HG03565 (cell line): Measurements from ENCODE around the gene NDUFA11.

Source experiments
- ATAC-seq: cut with Tn5 transposase; IDR thresholded peaks from one replicate; pipeline ENCODE4 v1.9.1; 2021; ENCODE audit warnings: mild to moderate bottlenecking, moderate library complexity; ENCODE audit not compliant: unreplicated experiment

Gene NDUFA11

GRCh38 chr19:5910638-5910907 lies 7.0 kb upstream of the NDUFA11 start:
- ATAC-seq, result no peak

DNA sequence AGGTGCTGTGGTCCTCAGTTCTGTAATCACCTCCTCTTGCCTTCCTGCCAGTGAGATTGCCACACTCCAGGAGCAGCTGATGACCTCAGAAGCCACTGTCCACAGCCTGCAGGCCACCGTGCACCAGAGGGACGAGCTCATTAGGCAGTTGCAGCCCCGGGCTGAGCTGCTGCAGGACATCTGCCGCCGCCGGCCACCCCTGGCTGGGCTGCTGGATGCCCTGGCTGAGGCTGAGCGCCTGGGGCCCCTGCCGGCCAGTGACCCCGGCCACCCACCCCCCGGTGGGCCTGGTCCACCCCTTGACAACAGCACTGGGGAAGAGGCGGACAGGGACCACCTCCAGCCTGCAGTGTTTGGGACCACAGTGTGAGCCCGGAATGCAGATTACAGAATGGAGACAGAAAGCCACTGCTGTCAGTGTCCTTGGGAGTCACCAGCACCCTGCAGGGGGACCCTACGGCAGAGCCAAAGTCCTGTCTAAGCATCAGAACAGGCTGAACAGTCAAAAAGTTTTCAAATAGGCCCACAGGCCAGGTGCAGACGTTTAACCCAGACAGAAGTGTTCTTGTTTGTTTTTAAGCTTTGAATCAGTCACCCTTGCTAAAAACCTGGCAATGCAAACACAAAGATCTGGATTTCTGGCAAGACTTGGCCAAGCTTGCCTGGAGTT lies 5.3 kb upstream of the NDUFA11 start:
- no peak for ATAC-seq

DNA sequence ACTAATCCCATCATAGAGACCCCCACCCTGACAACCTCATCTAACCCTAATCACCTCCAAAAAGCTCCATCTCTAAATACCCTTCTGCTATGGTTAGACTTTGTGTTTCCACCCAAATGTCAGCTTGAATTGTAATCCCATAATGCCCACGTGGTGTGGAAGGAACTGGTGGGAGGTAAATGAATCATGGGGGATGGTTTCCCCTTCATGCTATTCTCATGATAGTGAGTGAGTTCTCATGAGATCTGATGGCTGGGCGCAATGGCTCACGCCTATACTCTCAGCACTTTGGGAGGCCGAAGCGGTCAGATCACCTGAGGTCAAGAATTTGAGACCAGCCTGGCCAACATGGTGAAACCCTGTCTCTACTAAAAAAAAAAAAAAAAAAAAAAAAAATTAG lies 3.7 kb upstream of the NDUFA11 start:
- ATAC-seq, result no peak

DNA sequence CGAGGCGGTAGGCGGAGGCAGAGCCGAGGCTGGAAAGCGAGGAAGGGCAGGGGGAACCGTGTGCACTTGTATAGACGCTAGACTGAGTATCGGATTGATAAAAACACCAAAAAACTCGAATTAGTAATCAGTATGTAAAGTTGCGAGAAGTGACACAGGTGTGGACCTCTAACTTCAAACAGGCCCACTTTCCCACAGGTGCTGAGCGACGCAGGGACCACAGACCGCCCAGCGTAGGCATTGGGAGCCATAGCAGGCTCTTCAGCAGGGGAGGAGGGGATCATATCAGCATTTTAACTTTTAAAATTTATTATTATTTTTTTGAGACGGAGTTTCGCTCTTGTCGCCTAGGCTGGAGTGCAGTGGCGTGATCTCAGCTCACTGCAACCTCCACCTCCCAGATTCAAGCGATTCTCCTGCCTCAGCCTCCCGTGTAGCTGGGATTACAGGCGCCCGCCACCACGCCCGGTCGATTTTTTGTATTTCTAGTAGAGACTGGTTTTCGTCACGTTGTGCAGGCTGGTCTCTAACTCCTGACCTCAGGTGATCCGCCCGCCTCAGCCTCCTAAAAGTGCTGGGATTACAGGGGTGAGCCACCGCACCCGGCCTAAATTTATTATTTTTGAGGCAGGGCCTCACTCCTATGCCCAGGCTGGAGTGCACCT lies 1.7 kb upstream of the NDUFA11 start:
- ATAC-seq, result no peak

DNA sequence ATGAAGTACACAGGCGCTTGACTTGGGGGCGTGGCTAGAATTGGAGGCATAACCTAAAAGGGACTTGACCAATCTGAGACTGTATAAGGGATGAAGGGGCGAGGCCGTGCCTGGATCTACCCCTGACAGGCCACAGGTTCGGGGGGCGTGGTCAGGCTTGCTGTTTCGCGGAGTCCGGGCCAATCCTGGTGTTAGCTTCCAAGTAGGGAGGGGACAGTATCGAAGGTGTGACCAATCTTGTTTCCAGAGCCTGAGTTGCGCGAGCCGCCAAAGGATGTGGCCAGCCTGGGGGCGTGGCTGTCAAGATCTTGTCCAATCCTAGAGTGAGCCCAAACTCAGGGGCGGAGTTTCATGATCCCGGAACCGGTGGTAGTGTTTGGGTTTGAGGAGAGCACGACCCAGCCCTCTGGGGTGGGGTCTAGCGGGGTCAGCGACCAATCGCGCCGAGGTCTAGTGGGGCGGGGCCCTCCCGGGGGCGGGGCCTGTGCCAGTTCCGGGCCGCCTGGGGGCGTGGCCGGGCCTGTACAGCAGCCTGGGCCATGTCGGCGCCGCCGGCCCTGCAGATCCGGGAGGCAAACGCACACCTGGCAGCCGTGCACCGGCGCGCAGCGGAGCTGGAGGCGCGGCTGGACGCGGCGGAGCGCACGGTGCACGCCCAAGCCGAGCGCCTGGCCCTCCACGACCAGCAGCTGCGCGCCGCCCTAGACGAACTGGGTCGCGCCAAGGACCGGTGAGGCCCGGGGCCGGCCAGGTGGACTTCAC lies 943 bp upstream of the NDUFA11 start, which contains the start of gene VMAC:
Gene VMAC (plus strand): TSS at position 521 of the 762 bp plus-strand sequence. CDS start 19 bp downstream, at position 540.
- peak; percentile 74 for ATAC-seq

DNA sequence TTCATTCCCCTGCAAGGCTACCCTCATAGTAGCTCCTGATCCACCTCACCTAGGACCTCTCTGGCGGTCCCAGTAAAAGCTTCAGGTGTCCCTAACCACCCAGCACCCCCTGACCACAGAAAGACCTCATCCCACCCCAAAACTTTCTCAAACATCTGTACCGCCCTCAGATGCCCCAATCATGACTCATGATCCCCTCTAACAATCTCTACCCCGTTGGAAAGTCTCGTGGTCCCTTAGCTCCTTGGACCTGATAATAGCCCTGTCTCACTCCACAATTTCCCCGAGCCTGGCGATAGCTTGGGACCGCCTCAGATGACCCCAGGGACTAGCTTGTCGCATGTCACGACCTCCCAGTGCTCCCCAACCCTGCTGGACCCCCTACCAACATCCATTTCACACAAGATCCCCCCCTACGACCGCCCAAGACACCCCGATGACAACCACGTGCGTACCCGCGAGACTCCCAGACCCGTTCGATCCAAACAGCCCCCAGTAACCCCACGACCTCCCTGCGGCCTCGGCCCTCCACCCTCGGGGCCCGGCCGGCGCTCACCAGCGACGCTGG lies 450 bp downstream of the NDUFA11 start:
- no peak for ATAC-seq

DNA sequence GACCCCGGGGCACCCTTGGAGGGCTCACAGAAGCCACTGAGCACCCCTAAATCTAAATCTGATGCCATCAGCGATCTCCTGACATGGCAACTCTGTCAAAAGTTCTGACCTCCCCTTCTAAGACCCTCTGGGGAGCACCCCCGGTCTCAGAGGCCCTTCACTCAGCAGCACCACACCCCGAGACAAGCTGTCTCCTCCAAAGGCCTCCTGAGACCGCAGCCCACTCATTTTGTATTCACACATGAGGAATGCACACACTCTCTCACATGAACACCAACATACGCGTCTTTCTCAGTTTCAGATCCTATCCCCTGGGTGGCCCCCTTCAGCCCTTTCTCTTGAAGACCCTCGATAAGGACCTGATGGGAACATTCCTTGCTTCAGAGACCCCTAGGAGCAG lies 2.6 kb downstream of the NDUFA11 start:
- no peak for ATAC-seq

GRCh38 chr19:5899728-5900526 lies 3.7 kb downstream of the NDUFA11 start:
- no peak for ATAC-seq

GRCh38 chr19:5897189-5897969 lies 6.2 kb downstream of the NDUFA11 start:
- no peak for ATAC-seq

DNA sequence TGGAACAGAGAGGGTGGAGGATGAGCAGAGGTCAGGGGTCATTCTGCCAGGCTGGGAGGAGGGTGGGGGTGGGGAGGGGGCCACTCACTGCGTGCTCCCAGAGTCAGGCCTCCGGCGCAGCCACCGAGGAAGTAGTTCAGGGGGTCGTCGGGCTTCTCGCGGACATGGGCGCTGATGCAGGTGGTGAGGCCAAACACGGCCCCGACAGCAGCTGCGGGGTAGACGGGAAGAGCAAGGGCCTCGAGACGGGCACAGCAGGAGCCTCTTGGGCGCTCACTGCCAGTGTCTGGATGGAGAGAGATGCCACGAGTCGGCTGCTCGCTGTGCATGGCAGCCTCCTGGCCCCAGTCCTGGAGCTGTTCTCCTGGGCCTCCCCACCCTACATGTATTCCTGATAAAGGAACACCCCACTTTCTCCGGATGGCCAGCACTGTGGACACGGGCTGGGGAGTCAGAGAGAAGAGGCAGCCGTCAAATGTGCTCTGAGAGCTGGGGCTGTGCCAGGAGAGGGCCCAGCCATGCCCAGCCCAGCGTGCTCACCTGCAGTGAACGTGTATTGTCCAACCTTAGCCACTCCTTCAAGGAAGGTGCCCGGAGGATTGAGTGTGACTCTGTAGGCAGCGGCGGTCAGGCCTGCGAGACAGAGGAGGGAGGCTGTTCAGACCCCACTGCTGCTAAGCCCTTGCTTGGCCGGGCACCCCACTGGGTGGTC lies 7.1 kb downstream of the NDUFA11 start:
- no peak for ATAC-seq

DNA sequence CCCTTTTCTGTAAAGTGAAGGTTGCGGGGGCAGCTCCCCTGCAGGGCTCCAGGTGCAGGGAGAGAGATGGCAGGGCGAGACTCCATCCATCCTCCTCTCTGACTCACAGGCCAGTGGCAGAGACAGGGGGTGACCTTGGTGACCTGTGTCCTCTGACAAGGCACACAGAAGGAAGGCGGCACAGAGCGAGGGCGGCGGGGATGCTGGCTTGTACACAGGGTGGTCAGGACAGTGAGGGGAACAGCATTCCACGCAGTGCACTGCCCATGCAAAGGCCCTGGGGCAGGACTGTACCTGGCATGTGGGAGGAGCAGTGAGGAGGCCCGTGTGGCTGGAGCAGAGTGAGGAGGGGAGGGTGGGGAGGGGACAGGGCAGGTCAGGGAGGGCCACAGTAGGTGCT lies 7.7 kb downstream of the NDUFA11 start:
- no peak for ATAC-seq

DNA sequence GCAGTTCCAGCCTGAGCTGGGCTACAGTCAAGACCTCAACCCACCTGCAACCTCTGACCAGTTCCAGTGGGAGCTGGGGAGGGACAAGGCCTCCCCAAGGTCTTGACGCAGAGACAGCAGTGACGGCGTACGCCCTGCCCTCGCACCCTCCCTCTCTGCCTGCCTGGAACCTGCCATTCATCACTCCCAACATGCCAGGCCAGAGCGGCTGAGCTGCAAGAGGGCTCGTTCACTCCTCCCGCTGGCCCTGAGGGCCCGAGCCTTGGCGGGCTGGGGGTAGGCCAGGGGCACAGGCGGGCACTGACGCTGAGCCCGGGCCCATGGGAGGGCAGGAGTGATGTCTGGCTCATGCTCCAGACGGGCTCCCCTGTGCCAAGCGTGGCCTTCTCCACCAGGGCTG lies 8.2 kb downstream of the NDUFA11 start:
- no peak for ATAC-seq

DNA sequence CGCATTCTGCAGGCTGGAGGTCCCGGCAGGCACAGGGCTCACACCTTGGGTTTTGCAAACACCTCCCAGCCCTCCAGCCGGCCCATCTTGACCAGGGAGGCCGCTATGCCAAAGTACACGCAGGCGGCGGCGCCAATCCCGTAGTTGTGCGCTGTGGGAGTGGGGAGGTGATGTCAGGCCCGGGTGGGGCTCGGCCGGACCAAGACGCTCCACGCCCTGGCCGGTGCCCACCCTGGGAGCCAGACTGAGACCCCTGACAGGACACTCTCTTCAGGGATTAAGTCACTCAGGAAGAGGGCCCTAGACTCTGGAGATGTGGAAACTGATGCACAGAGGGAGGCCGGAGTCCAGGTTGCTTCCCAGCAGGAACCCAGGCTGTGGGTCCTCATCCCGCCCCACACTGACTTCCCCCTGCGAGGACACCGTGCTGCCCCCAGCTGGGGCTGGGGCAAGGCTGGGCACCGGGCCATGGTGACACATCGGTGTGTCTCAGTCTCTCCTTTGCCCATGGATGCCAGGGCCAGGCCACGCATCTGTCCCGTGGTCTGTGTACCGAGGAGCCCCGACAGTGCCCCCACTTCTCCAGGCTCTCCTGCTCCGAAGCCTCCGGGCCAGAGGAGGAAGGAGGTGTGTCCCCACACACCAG lies 8.8 kb downstream of the NDUFA11 start:
- ATAC-seq, result no peak

- ATAC-seq, result no peak
Measured at GRCh38 chr19:5893907-5894703, 9.5 kb downstream of the NDUFA11 start.

DNA sequence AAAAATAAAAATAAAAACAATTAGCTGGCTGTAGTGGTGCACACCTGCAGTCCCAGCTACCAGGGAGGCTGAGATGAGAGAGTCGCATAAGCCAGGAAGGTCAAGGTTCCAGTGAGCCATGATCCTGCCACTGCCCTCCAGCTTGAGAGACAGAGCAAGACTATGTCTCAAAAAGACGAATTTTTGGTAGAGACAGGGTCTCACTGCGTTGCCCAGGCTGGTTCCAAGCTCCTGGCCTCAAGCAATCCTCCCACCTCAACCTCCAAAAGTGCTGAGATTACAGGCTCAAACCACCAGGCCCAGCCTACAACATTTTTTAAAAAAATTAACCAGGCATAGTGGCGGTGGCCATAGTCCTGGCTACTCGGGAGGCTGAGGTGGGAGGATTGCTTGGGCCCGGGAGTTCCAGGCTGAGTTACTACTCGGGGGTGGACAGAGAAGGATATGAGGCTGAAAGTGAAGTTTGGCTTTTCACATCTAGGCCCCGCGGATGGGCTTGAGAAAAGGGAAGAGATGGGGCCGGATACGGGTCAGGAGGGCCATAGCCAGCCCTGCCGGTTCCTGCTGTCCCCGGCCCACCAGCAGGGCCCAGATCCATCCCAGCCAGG lies 10.2 kb downstream of the NDUFA11 start:
- ATAC-seq, result no peak

- ATAC-seq, result no peak
Measured at GRCh38 chr19:5892772-5893275, 10.8 kb downstream of the NDUFA11 start.

GRCh38 chr19:5891938-5892771 lies 11.4 kb downstream of the NDUFA11 start:
- ATAC-seq, result no peak
